Measurements from ENCODE around the gene ANTXR1.

The ANTXR1 gene

DNA sequence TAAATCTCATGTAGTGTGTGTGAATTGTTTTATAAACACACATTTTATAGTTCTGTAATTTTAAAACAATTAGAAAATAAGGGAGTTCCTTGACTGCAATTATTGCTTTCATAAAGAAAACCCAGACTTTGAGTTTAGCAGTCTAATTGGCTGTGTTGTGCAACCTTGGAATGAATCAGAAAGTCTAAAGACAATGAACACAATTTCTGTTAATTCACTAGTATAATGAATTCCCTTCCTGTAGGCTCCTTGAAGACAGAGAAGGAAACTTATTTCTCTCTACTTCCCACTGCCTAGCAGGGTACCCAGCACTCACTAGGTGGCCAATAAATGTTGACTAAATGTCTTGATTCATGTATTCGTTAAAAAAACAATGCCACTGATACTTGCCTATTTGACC is 79.9 kb downstream of the ANTXR1 start:
- in situ Hi-C loops (cut with MboI; ENCODE audit: low sequenced_read_pairs): no loop called here

DNA sequence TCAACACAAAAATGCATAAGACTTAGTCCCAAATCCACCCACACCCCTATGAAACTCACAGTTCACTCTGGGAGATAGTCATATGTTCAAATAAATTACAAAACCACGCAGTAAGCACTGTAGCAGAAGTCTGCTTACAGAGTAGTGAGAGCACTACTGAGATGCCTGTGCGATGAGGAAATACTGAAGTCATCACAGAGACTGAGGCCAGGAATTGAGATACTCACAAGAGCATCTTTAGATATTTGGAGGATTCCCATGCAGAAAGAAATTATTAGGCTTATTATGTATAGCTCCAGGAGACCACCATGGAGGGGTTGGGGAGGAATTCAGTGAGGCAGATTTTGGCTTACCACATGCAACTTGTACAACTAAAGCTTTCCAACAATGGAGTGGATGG is 82.3 kb downstream of the ANTXR1 start:
- in situ Hi-C loops (cut with MboI; ENCODE audit: low sequenced_read_pairs): no loop called here

DNA sequence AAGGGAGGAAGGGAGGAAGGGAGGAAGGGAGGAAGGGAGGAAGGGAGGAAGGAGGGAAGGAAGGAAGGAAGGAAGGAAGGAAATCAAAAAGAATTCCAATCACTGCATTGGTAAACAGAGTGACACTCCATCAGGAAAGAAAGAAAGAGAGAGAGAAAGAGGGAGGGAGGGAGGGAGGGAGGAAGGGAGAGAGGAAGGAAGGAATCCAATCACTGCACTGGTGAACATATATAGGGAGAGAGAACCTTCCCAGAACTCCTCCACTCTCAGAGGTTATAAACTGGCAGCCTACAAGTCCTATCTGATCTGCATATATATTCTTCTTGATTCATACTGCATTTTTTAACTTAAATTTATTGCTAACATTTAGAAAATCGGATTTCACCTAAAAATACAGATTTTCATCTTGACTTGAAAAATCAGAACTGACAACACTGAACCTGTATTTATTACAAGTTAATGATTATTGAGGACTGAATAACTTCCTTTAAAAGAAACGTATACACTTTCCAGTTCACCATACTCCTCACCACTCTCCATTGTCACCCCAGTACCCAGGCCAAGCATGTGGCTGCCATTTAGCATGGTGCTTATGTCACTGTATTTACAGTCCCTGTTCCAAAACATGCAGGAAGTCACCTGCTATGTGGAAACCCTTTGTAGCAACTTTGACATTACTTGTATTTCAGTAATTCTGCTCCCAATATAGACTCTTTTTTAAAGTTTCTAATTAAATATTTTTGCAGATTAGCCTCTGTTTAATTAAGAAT is 83.5 kb downstream of the ANTXR1 start:
- in situ Hi-C loops (cut with MboI; ENCODE audit: low sequenced_read_pairs): no loop called here

- in situ Hi-C loops (cut with MboI; ENCODE audit: low sequenced_read_pairs): no loop called here
Measured at GRCh38 chr2:69097148-69097610, 84.2 kb downstream of the ANTXR1 start.

DNA sequence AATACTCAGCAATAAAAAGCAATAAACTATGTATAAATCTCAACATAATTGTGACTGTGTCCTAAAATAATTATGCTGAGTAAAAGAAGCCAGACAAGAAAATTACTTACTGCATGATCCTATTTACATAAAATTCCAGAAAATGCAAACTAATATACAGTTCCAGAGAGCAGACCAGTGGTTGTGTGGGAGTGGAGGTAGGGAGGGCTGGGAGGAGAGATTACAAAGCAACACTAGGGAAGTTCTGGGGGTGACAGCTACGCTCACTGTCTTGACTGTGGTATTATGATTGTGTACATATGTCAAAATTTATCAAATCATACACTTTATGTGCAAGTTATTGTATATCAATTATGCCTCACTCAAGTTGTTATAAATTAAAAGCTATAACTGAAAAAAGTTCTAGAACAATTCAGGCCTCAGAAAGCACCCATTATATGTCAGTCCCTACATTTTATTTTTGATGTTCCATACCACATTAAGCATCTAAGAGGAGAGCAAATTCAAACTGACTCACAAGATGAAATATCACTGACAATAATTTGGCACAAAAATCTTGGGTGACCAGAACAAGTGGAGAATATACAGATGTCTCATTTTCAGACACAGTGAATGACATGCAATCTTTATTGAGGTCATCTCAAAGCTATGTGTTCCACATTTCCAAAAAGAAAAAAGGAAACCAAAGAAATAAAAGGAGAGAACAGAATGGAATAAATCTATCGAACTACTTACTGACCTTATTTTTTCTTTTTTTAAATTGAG is 85.1 kb downstream of the ANTXR1 start:
- in situ Hi-C loops (cut with MboI; ENCODE audit: low sequenced_read_pairs): no loop called here

DNA sequence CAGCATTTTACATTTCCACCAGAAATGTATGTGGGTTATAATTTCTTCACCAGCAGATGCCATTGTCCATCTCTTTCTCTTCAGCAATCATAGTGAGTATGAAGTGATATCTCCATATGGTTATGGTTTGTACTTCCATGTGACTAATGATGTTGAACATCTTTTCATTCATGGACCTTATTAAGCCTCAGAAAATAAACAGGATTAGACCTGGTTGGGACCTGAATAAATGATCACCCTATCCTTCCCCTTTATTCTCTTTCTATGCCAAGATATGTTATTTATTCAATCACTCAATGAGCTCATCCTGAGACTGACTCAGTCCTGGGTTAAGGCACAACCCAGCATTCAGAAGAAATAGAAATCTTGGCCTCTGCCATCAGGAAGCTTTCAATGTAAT is 86.6 kb downstream of the ANTXR1 start:
- in situ Hi-C loops (cut with MboI; ENCODE audit: low sequenced_read_pairs): no loop called here

DNA sequence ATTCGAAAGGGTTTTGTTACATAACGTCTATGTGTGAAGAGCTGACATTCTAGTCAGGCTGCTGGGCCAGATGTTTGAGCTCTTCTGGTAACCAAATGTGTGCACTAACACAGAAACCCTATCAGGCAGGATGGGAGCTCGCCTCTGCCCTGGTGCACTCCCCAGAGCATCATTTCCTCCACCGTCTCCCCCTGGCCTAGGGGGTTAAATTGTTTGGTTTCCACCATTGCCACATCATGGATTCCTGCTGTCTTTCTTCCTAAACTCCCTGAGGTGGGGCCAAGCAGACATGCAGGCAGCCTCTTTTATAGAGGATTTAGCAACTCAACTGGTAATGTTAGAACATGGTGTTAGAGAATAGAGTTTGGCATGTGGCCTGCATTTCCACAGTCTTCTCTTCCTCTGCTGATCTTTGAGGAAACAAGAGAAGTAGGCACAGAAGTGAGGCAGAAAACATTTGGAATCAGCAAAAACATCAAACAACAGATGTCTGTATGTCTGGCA is 87.3 kb downstream of the ANTXR1 start:
- in situ Hi-C loops (cut with MboI; ENCODE audit: low sequenced_read_pairs): no loop called here

GRCh38 chr2:69102041-69102593 is 89.1 kb downstream of the ANTXR1 start:
- in situ Hi-C loops (cut with MboI; ENCODE audit: low sequenced_read_pairs): no loop called here

- in situ Hi-C loops (cut with MboI; ENCODE audit: low sequenced_read_pairs): no loop called here
Measured at GRCh38 chr2:69103419-69103818, 90.4 kb downstream of the ANTXR1 start.

DNA sequence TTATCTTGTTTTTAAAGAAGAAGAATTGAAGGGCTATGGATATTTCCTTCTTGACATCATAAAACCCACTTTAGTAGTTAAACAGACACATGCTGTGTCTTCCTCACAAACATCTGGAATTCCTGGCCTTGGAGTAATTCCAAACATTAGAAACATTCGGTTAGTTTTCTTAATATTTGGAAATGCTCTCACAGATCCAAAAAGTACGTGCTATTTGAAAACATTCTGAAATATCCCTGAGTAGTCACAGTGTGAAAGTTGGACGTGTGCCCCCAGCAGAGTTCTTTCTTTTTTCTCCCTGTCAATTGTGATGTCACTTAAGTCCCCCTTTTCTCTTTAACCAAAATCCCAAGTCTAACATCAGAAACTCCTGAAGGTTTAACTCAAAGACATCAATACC is 91.3 kb downstream of the ANTXR1 start:
- in situ Hi-C loops (cut with MboI; ENCODE audit: low sequenced_read_pairs): no loop called here

DNA sequence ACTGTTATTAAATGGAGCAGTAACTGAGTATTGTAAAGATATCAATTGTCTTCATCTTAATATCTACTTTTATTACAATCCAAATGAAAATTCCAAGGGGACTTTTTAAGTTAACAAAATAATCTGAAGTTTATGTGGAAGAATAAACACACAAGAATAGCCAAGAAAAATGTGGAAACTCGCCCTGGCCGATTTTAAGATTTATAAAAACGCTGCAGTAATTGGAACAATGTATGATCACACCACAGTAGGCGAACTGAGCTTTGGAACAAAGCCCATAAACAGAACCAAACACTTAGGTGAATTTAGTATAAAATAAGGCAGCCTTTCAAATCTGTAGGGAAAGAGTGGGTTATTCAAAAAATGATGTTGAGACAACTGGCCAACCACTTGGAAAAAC is 96.3 kb downstream of the ANTXR1 start:
- in situ Hi-C loops (cut with MboI; ENCODE audit: low sequenced_read_pairs): no loop called here

DNA sequence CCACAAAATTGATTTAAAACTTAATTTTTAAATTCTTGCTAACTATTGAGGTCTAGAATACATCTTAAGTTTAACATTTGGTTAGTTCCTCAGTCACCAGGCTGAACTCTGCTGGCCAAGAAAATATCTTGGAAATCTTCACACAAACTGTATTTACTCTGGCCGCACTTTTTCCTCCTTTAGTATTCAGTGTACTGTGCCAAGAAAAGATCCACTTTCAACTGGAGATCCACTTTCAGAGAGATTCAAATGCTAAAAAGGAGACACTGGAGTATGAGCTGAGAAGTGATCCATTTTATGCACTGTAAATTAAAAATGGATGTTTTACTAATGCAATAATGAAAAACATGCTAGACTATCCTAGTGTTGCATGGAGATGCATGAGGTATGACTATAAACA is 98.1 kb downstream of the ANTXR1 start:
- in situ Hi-C loops (cut with MboI; ENCODE audit: low sequenced_read_pairs): no loop called here

- in situ Hi-C loops (cut with MboI; ENCODE audit: low sequenced_read_pairs): no loop called here
Measured at GRCh38 chr2:69113627-69114026, 100.6 kb downstream of the ANTXR1 start.

DNA sequence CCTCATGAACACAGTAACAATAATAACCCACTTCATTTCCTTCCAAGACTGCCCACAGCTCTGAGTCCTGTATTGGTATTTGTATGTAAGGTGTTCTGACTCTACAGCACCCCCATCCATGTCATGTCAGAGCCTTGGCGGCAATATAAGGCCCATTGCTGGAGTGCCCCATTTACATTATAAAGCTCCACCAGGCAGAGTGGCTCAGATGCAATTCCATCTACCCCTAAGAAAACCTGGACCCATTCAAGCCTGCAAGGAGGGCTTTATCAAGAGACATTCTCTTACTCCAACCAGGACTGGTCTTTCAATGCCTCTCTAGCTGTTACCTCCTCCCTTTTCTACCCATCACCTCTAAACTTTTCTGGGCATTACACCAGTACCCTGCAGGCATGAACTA is 101.6 kb downstream of the ANTXR1 start:
- in situ Hi-C loops (cut with MboI; ENCODE audit: low sequenced_read_pairs): no loop called here

GRCh38 chr2:69116438-69116837 is 103.5 kb downstream of the ANTXR1 start:
- in situ Hi-C loops (cut with MboI; ENCODE audit: low sequenced_read_pairs): no loop called here

DNA sequence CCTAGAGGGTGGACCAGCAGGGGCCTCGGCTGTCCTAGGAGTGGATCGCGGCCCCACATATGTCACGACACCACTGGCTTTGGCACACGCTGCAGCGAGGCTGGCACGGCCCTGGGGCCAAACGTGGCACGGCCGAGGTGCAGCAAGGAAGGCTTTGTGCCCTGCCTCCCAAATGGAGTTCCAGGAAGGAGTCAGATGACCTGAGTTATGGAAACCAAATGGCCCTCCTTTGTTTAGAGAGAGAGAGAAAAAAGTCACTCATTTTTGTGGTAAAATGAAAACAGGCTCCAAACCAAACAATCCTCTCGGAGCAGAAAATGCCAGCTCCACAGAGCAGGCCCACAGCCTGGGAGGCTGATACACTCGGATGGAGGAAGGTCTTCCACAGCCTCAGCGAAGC is 105.6 kb downstream of the ANTXR1 start:
- in situ Hi-C loops (cut with MboI; ENCODE audit: low sequenced_read_pairs): no loop called here

GRCh38 chr2:69119104-69119894 is 106.3 kb downstream of the ANTXR1 start:
- in situ Hi-C loops (cut with MboI; ENCODE audit: low sequenced_read_pairs): no loop called here

- in situ Hi-C loops (cut with MboI; ENCODE audit: low sequenced_read_pairs): no loop called here
Measured at GRCh38 chr2:69122271-69122670, 109.3 kb downstream of the ANTXR1 start.

- in situ Hi-C loops (cut with MboI; ENCODE audit: low sequenced_read_pairs): no loop called here
Measured at GRCh38 chr2:69123182-69123581, 110.2 kb downstream of the ANTXR1 start.

DNA sequence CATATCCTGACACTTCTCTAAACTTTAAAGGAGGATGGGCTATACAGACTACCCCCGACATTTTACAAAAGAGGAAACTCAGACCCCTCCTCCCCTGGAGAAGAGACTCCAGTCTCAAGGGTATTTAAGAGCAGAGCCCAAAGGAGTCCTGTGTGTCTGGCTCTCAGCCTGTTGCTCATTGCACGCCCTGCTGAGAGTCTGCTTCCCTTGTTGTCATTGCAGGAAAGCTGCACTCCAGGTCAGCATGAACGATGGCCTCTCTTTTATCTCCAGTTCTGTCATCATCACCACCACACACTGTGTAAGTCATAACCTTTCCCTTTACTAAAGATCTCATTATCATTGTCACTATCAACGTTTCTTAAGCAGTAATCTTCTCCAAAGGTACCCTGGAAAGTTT is 111.4 kb downstream of the ANTXR1 start:
- in situ Hi-C loops (cut with MboI; ENCODE audit: low sequenced_read_pairs): no loop called here

- in situ Hi-C loops (cut with MboI; ENCODE audit: low sequenced_read_pairs): no loop called here
Measured at GRCh38 chr2:69125816-69126215, 112.8 kb downstream of the ANTXR1 start.

Data from HL-60/S4 (cell line).